Hepatocyte (in vitro differentiated cells): ENCODE measurements around the gene STK10. TPM values are rescaled to one million over a fixed set of nuclear protein-coding genes. Genes with fewer than 3 reads are reported as not detected.

Source experiments
- DNase-seq: peaks from one replicate; pipeline ENCODE4 v3.0.0-alpha.2; 2016; ENCODE audit warnings: low spot score
- H2AFZ ChIP-seq: fragments of 200-600 bp; sonication (generic); 2 replicates; pipeline ENCODE4 v1.6.0; 2016; ENCODE audit warnings: antibody characterized with exemption, mild to moderate bottlenecking
- H3K27ac ChIP-seq: fragments of 200-600 bp; sonication (generic); 2 replicates; pipeline ENCODE4 v1.5.1; 2016; ENCODE audit warnings: mild to moderate bottlenecking
- H3K27me3 ChIP-seq: fragments of 200-600 bp; sonication (generic); 2 replicates; pipeline ENCODE4 v1.6.1; 2016
- H3K36me3 ChIP-seq: fragments of 200-600 bp; sonication (generic); replicated peaks from 2 replicates; pipeline ENCODE4 v1.5.1; 2016; ENCODE audit warnings: low read depth; ENCODE audit not compliant: insufficient read depth
- H3K4me1 ChIP-seq: fragments of 200-600 bp; sonication (generic); 2 replicates; pipeline ENCODE4 v1.5.1; 2016; ENCODE audit warnings: mild to moderate bottlenecking, moderate library complexity; ENCODE audit not compliant: insufficient read depth
- H3K4me2 ChIP-seq: fragments of 200-600 bp; sonication (generic); 2 replicates; pipeline ENCODE4 v1.6.0; 2016
- H3K4me3 ChIP-seq: fragments of 200-600 bp; sonication (generic); 2 replicates; pipeline ENCODE4 v1.5.1; 2016; ENCODE audit warnings: mild to moderate bottlenecking
- H3K79me2 ChIP-seq: fragments of 200-600 bp; sonication (generic); 2 replicates; pipeline ENCODE4 v1.6.0; 2017; ENCODE audit warnings: mild to moderate bottlenecking
- H3K9me2 ChIP-seq: fragments of 200-600 bp; sonication (generic); replicated peaks from 2 replicates; pipeline ENCODE4 v1.6.0; 2017; ENCODE audit warnings: mild to moderate bottlenecking; ENCODE audit not compliant: insufficient read depth
- H3K9me3 ChIP-seq: fragments of 200-600 bp; sonication (generic); 2 replicates; pipeline ENCODE4 v1.5.1; 2016; ENCODE audit warnings: low read depth, mild to moderate bottlenecking
- H4K20me1 ChIP-seq: fragments of 200-600 bp; sonication (generic); 2 replicates; pipeline ENCODE4 v1.6.0; 2016; ENCODE audit warnings: mild to moderate bottlenecking; ENCODE audit not compliant: insufficient read depth, poor library complexity, severe bottlenecking
- EZH2 ChIP-seq: fragments of 200-600 bp; sonication (generic); IDR thresholded peaks from 2 replicates; pipeline ENCODE4 v1.6.1; 2016; ENCODE audit warnings: antibody characterized with exemption, mild to moderate bottlenecking, borderline replicate concordance
- EZH2phosphoT487 ChIP-seq: fragments of 200-600 bp; sonication (generic); IDR thresholded peaks from one replicate; pipeline ENCODE4 v1.6.1; 2018; ENCODE audit warnings: antibody characterized with exemption, mild to moderate bottlenecking, low read depth, moderate library complexity; ENCODE audit not compliant: unreplicated experiment, severe bottlenecking
- WGBS: methylation state at CpG from one replicate; pipeline ENCODE4 v1.1.6; 2016; ENCODE audit warnings: low lambda C conversion rate; ENCODE audit errors: missing lambda C conversion rate; 5-methylcytosine and 5-hydroxymethylcytosine counted together
- polyA plus RNA-seq: library from polyadenylated mRNA; unstranded; fragments of >200 nt; fragmentation: Nextera tagmentation; extraction: Ambion mirVana; gene quantifications from 2 replicates; pipeline ENCODE4 v1.2.1, GENCODE V29; 2016
- total RNA-seq: library from RNA; depleted of rRNA; stranded (reverse); fragments of >200 nt; gene quantifications from 2 replicates; pipeline ENCODE4 v1.2.3, GENCODE V29; 2014
- TF ChIP-seq, protein P1 (sequence below): fragments of 200-600 bp; sonication (generic); IDR thresholded peaks from 2 replicates; pipeline ENCODE4 v1.5.1; 2016; ENCODE audit warnings: antibody characterized with exemption, mild to moderate bottlenecking; ENCODE audit not compliant: poor library complexity

STK10 gene
- total and polyA plus RNA-seq, 2 experiments from 2014 or later = 11.3 to 19.3 TPM

GRCh38 chr5:172175263-172175719 is 12.7 kb downstream of the STK10 start:
- no peaks in the 10 kb centered on the region for H3K9me3 ChIP-seq
- peak overlapping the region; percentile 72 for H3K4me2 ChIP-seq
- WGBS = 71% methylated on average over 5 of the region's 7 CpGs
- TF ChIP-seq EZH2phosphoT487 = no peak
- TF ChIP-seq, protein P1, sequence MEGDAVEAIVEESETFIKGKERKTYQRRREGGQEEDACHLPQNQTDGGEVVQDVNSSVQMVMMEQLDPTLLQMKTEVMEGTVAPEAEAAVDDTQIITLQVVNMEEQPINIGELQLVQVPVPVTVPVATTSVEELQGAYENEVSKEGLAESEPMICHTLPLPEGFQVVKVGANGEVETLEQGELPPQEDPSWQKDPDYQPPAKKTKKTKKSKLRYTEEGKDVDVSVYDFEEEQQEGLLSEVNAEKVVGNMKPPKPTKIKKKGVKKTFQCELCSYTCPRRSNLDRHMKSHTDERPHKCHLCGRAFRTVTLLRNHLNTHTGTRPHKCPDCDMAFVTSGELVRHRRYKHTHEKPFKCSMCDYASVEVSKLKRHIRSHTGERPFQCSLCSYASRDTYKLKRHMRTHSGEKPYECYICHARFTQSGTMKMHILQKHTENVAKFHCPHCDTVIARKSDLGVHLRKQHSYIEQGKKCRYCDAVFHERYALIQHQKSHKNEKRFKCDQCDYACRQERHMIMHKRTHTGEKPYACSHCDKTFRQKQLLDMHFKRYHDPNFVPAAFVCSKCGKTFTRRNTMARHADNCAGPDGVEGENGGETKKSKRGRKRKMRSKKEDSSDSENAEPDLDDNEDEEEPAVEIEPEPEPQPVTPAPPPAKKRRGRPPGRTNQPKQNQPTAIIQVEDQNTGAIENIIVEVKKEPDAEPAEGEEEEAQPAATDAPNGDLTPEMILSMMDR = no peak
- no peak for TF ChIP-seq EZH2
- no peaks in the 10 kb centered on the region for H3K36me3 ChIP-seq
- H3K4me1 ChIP-seq = peaks cover 10% of the 10 kb centered on the region
- no peak overlapping the region for H2AFZ ChIP-seq
- peaks cover 12% of the 10 kb centered on the region for H3K79me2 ChIP-seq
- no peak for DNase-seq
- no peaks in the 10 kb centered on the region for H3K9me2 ChIP-seq
- no peaks in the 10 kb centered on the region for H3K27me3 ChIP-seq
- no peaks in the 10 kb centered on the region for H4K20me1 ChIP-seq
- no peak overlapping the region for H3K27ac ChIP-seq
- H3K4me3 ChIP-seq = no peak overlapping the region

DNA sequence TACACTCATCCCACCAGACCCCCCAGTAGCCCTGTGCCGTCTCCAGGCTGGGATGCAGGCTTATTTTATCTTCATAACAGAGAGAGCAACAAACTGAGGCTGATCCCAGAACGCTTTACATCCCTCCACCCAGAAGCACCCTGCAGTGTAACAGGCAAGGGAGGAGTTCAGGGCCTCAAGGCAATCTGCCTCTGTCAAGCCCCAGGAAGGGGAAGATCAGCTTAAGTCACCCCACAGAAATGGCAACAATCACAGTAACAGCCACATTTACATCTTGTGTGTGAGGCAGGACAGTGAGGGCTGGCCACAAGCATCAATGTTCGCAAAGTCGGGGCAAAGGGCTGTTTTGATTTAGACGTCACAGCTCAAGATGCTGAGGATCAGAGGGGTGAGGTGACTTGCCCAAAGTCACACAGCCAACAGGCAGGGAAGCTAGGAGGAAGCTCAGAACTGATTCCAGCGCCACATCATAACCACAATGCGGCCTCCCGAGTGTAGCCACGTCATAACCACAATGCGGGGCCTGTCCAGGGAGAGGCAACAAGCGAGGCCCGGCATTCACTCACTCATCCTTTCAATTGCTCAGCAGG is 14.4 kb downstream of the STK10 start:
- Histone ChIP-seq H3K9me2 (no peaks in the 10 kb centered on the region), H3K4me3 (no peak overlapping the region), H2AFZ (no peak overlapping the region), H3K27me3 (no peaks in the 10 kb centered on the region), H3K36me3 (no peaks in the 10 kb centered on the region), H4K20me1 (no peaks in the 10 kb centered on the region), H3K4me1 (peaks cover 10% of the 10 kb centered on the region), H3K9me3 (no peaks in the 10 kb centered on the region), H3K79me2 (peaks cover 6% of the 10 kb centered on the region), H3K4me2 (no peak overlapping the region), H3K27ac (no peak overlapping the region)
- TF ChIP-seq EZH2phosphoT487 (no peak), EZH2 (no peak)
- TF ChIP-seq, protein P1 = no peak
- no peak for DNase-seq
- 92% methylated on average over 12 of the region's 12 CpGs for WGBS

DNA sequence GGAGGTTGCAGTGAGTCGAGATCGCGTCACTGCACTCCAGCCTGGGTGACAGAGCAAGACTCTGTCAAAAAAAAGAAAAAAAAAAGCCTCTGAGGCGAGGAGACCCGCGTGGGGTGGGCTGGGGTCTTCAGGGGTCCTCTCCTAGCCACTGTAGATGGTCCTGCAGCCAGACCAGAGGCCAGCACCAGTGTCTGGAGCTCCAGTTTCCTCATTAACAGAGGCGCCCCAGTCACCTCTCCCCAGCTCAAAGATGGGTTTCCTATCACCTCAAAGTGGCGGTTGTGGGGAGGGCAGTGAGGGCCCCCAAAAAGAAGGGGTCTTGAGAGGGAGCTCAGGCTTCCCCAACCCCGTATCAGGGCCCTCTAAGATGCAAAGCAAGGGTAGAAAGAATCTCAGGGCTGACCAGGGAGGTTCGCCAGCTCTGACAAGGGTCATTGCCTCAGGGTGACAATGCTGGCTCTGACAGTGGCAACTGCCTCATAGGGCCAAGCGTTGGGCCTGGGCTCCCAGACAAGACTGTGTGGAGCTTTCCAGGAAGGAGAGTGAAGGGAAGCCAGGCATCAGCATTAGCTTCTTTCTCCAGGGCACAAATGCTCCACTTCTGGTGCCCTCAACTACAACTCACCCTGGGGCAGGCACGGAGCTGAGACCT is 15.0 kb downstream of the STK10 start:
- no peak for DNase-seq
- no peaks in the 10 kb centered on the region for H3K27me3 ChIP-seq
- TF ChIP-seq EZH2 (no peak), EZH2phosphoT487 (no peak)
- TF ChIP-seq, protein P1 = no peak
- no peak overlapping the region for H3K27ac ChIP-seq
- no peak overlapping the region for H3K4me3 ChIP-seq
- no peak overlapping the region for H2AFZ ChIP-seq
- peaks cover 16% of the 10 kb centered on the region for H3K4me1 ChIP-seq
- WGBS = 88% methylated on average over 12 of the region's 12 CpGs
- peaks cover 6% of the 10 kb centered on the region for H3K79me2 ChIP-seq
- H3K9me2 ChIP-seq = no peaks in the 10 kb centered on the region
- no peaks in the 10 kb centered on the region for H4K20me1 ChIP-seq
- no peak overlapping the region for H3K4me2 ChIP-seq
- no peaks in the 10 kb centered on the region for H3K9me3 ChIP-seq
- H3K36me3 ChIP-seq = no peaks in the 10 kb centered on the region
